HG02943 (cell line): ENCODE results near the gene OR2T12.
"Not testable (repeated sequence)": the region's sequence is repeated elsewhere in the genome, so short reads cannot be mapped to it uniquely, and the experiment has no call there.

Source experiments
- ATAC-seq: cut with Tn5 transposase; IDR thresholded peaks from one replicate; pipeline ENCODE4 v1.9.1; 2021; ENCODE audit warnings: mild to moderate bottlenecking, low read depth, moderate library complexity; ENCODE audit not compliant: unreplicated experiment

OR2T12 gene, protein sequence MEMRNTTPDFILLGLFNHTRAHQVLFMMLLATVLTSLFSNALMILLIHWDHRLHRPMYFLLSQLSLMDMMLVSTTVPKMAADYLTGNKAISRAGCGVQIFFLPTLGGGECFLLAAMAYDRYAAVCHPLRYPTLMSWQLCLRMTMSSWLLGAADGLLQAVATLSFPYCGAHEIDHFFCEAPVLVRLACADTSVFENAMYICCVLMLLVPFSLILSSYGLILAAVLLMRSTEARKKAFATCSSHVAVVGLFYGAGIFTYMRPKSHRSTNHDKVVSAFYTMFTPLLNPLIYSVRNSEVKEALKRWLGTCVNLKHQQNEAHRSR

DNA sequence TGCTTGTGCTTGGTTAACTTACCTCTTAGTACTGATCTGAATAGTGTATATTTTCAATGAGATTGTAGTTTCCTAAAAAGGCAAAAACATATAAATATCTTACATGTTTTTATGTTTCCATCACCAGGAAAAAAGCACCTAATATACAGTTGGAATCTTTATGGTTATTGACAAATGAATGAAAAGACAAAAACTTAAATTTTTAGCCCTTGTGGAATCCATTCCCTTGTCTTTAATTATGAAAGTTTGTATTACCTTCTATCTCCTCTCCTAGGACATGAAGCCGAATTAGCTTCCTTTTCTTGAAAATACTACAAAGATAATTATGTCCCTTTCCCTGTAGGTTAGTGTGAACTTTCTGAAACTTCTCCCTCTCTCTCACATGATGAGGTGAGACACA, at the start of gene OR2T12:
OR2T12 (minus strand) TSS at position 101 of the 400 bp plus-strand sequence. CDS start 7,846 bp downstream, outside the sequence.
- no peak for ATAC-seq

DNA sequence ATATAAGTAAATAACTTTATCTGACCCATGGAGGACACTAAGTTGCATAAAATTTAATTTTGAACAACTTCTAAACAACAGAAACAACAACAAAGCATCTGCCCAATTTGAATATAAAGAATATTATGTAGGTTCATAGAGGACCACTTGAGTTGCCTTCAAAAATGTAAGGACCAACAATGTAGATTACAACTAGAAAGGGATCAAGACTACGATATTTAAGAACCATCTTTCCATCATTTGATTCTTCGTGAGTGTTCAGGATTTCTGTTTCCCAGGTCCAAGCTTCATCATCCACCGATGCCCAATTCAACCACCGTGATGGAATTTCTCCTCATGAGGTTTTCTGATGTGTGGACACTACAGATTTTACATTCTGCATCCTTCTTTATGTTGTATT, 45.3 kb upstream of the OR2T12 start, which contains the start of gene OR14C36:
OR14C36 (plus strand) TSS at position 301 of the 400 bp plus-strand sequence; CDS start at position 301, 0 bp downstream.
- ATAC-seq: no peak

DNA sequence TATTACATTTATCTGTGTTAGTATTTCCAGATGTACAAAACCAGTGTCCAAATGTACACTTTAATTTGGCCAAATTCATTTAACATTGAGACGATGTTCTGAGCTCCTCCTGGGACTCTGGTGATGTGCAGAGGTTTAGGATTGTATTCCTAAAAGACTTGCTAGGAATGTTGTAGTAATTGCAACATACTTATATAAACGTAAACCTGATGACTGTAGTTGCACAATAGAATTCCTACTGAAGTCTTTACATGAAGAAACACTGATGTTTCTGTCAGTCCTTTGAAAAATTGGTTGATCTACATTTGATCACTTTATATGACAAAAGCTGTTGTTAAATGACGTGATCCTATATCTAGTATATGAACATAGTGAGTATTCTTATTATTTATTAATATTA, 40.2 kb upstream of the OR2T12 start:
- no peak for ATAC-seq

DNA sequence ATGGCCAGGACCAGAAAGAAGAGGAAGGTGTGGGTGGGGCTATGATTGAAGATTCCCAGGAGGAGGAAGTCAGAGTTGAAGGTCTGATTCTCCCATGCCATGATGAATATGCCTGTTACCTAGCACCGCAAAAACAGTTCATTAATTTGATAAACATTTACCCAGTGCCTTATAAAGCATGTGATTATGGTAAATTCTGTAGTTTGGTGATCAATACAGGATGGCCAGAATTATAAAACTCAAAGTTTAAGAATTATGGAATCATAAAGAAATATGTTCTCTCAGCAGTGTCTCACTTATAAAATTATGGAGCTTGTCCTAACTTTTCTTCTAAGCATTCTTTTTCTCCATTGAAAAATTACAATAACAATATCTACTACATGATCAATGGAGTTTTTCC, 21.2 kb upstream of the OR2T12 start, which contains the start of gene OR2M7:
OR2M7 (minus strand) TSS at position 101 of the 400 bp plus-strand sequence; CDS start at position 101, 0 bp downstream.
- no peak for ATAC-seq

DNA sequence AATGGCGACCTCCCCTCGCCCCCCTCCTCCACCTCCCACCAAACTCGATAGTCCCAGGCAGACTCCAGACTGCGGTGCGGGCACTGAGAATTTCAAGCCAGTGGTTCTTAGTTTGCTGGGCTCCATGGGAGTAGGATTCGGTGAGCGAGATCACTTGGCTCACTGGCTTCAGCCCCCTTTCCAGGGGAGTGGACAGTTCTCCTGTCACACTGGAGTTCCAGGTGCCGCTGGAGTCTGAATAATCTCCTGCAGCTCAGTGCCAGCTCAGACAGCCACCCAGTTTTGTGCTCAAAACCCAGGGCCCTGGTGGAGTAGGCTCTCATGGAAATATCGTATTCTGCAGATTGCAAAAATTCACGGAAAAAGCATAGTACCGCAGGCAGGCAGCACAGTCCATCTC, 13.6 kb upstream of the OR2T12 start:
- ATAC-seq: no peak

DNA sequence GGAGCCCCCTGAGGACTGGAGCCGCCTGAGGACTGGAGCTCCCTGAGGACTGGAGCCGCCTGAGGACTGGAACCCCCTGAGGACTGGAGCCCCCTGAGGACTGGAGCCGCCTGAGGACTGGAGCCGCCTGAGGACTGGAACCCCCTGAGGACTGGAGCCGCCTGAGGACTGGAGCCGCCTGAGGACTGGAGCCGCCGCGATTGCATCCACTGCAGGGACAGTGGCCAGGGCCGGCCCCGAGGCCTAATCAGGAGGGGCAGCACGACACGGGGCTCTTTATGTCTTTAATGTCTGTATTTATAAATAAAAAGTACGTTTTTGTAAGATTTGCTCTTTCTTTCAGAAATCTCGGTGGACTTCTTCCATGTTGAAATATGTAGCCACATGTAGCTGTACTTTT, 3.5 kb upstream of the OR2T12 start:
- ATAC-seq: not testable (repeated sequence)

DNA sequence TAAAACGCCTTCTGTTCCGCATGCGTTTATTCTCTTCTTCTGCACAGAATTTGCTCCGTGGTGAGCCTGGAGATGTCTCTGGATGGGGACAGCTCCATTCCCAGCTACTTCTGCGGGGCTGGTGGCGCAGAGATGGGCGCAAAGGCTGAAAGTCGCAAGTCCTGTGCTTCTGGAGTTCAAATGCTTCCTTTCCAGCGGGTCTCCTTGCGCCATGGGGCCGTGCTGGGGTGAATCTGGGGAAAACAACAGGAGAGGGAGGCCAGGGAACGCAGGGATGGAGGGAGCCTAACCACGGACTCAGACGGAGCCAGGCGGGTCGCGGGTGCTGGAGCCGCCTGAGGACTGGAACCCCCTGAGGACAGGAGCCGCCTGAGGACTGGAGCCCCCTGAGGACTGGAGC, 2.9 kb upstream of the OR2T12 start:
- ATAC-seq: no peak

DNA sequence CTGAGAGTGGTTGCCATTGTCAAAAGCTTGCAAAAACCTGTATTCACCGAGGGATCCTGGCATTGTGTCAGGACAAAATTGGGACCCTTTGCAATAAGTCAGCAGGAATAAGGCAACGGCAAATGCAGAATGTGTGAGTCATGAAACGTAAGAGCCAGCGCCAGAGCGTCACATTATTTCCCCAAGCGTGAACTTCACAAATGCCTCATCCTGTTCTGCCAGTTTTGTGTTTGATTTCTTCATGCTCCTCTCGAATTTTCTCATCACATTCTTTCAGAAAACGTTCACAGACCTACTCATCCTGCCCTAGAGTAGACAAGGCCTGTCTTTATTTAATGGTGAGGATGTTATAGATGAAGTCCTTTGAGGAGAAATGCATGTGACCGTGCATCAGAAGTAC, 2.4 kb upstream of the OR2T12 start:
- not testable (repeated sequence) for ATAC-seq

DNA sequence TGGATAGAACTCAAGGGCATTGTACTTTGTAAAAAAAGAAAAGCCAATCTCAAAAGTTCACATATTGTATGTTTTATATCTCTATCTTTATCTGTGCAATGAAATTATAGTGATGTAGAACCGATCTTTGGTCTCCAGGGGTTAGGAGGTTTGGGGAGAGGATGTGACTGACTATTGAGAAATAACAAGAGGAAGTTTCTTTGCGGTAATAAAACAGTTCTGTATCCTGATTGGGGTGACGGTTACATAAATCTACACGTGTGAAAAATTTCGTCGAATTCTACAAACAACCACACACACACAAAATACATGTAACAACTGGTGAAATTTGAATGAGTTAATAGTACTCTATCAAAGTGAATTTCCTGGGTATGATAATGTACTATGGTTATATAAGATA, 14.8 kb downstream of the OR2T12 start:
- ATAC-seq: no peak

DNA sequence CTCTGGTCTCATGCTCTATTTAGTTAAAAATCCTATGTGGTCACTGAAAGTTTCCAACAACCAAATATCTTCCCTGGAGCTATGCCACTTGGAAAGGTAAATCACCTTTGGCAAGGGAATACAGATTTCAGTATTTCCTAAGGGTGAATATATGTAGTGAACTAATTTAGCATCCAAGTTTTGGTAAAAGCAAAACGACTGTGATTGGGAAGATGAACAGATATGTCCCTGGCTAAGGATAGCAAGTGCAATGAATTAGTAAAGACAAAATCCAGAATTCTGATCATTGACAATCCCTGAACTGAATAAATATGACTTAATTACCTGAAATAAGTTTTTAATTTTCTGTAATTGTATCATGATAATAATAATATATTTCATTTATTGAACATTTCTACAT, 25.3 kb downstream of the OR2T12 start, which contains the start of gene OR2T33:
OR2T33 (minus strand) TSS at position 101 of the 400 bp plus-strand sequence. CDS start 4,162 bp downstream, outside the sequence.
- ATAC-seq: no peak

DNA sequence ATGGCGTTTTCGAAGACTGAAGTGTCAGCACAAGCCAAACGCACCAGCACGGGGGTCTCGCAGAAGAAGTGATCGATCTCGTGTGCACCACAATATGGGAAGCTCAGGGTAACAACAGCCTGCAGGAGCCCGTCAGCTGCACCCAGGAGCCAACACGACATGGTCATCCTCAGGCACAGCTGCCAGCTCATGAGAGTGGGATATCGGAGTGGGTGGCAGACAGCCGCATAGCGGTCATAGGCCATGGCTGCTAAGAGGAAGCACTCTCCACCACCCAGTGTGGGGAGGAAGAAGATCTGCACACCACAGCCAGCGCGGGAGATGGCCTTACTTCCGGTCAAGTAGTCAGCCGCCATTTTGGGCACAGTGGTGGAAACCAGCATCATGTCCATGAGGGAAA, 30.0 kb downstream of the OR2T12 start:
- not testable (repeated sequence) for ATAC-seq

DNA sequence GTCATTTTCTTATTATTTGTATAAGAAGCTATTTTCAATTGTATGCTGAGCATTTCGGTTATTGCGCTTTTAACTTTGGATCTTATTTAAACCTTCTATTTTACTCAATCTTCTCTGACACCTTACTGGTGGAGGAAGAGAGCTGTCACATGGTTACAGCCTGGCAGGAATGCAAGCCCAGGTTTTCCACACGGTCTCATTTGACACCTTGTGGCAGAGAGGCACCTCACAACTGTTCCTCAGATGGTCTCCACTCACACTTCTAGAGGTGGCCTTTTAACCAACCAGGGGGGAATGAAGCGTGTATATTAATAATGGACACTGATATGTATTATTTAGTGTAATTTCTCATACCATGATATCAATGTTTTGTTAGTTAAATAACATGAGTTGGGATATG, 35.0 kb downstream of the OR2T12 start:
- no peak for ATAC-seq

DNA sequence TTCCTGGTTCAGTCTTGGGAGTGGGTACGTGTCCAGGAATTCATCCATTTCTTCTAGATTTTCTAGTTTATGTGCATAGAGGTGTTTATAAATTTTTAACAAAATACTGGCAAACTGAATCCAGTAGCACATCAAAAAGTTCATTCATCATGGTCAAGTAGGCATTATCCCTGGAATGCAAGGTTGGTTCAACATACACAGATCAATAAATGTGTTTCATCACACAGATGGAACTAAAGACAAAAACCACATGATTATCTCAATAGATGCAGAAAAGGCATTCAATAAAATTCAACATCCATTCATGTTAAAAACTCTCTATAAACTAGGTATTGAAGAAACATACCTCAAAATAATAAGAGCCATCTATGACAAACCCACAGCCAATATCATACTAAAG, 43.9 kb downstream of the OR2T12 start:
- not testable (repeated sequence) for ATAC-seq

DNA sequence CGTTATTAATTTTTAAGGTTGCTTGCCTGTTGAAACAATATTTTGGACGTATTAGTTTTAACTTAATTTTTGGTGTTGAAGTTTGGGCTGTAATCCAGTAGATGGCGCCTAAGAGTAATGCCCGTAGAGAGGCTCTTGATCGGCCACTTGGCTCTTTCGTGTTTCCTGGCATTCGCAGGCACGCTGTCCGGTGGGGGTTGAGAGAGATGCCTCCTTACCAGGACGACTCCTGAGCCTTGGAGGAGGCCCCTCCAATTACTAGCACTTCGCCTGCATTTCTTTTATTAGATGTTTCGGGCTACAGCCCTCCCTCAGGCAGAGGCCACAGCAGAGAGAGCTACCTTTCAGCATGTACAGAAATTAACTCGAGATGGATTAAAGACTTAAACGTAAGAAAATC, 60.0 kb downstream of the OR2T12 start:
- ATAC-seq: peak; percentile 83
